ENCODE data around the gene CALR3.
"Not testable (repeated sequence)": the region's sequence is repeated elsewhere in the genome, so short reads cannot be mapped to it uniquely, and the experiment has no call there.

Gene CALR3

DNA sequence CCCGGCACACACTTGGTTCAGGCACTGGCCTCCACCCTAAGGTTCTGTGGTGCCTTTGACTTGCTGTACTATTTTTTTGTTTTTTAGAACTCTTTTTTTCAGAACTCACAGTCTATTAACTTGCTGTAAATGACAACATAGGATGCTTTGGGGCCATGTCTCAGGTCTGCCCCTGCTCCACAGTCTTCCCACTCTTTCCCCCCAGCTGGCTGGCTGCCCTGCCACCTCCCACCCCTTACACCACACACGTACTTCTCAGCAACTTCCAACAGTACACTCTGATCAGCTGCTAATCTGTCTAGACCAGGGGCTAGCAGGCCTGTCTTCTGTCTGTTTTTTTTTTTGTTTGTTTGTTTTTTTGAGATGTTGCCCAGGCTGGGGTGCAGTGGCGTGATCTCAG lies 8.3 kb upstream of the CALR3 start:
- FAIRE-seq (no peak), DNase-seq (ENCODE audit: insufficient read length, low spot score) (no peak)

DNA sequence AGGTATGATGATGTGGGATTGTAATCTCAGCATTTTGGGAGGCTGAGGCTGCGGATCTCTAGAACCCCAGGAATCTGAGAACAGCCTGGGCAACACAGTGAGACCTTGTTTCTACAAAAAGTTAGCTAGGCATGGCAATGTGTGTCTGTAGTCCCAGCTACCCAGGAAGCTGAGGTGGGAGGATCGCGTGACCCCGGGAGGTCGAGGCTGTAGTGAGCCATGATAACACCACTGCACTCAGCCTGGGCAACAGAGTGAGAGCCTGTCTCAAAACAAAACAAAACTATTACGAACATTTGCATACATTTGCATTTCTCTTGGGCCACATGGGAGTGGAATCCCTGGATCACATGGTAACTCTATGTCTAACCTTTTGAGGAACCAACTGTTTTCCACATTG lies 1.9 kb upstream of the CALR3 start:
- no peak for DNase-seq (ENCODE audit: insufficient read length, low spot score)
- no peak for FAIRE-seq

- no peak for FAIRE-seq
- DNase-seq (ENCODE audit: insufficient read length, low spot score), result no peak
Observed at GRCh38 chr19:16497042-16497441, 1.1 kb upstream of the CALR3 start.

DNA sequence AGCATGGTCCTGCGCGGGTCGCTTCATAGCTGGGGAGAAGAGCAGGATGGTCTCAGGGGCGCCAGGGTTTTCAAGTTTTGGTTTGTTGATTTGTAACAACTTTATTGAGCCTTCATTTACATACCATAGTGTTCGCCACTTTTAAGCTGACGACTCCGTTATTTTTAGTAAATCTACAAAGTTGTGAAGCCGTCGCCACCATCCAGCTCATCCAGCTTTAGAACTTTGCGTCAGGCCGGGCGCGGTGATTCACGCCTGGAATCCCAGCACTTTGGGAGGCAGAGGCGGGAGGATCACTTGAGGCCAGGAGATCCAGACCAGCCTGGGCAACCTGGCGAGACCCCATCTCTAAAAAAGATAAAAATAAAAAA lies 631 bp upstream of the CALR3 start:
- FAIRE-seq (no peak), DNase-seq (ENCODE audit: insufficient read length, low spot score) (no peak)

DNA sequence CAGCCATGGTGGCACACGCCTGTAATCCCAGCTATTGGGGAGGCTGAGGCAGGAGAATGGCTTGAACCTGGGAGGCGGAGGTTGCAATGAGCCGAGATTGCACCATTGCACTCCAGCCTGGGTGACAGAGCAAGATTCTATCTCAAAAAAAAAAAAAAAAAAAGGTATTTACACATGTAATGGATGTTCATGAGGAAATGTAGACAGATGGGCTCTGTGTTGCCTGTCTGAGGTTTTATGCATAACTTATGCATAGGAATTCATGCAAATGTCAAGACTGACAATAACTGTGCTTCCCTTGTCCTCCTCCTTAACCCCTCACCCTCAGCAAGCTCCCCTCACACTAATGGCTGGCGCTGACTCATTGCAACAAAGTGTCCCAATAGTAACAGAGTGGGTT lies 9.5 kb downstream of the CALR3 start:
- not testable (repeated sequence) for DNase-seq (ENCODE audit: insufficient read length, low spot score); FAIRE-seq

- DNase-seq (ENCODE audit: insufficient read length, low spot score) (no peak), FAIRE-seq (no peak)
Observed at GRCh38 chr19:16482745-16483144, 13.2 kb downstream of the CALR3 start.

GRCh38 chr19:16477311-16477710 lies 18.7 kb downstream of the CALR3 start:
- DNase-seq (ENCODE audit: insufficient read length, low spot score) (no peak), FAIRE-seq (no peak)

- DNase-seq (ENCODE audit: insufficient read length, low spot score) (no peak), FAIRE-seq (no peak)
Observed at GRCh38 chr19:16476401-16476800, 19.6 kb downstream of the CALR3 start.

DNA sequence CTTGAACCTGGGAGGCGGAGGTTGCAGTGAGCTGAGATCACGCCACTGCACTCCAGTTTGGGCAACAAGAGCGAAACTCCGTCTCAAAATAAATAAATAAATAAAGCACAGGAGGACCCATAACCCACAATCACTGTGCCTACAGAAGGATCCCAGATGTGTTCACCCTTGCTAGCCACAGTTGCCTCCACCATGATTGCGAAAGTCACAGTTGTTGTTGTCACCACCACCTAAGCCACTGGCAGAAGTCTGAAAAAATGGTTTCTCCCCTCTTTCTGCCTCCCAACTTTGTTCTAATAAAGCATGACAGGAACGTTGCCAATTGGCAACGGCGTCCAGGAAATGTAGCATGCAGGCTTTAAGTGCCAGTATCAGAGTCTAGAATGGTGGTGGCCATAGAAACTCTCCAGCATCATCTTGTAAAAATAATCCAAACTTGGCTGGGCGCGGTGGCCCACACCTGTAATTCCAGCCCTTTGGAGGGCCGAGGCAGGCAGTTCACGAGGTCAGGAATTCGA lies 22.0 kb downstream of the CALR3 start:
- DNase-seq (ENCODE audit: insufficient read length, low spot score) (no peak), FAIRE-seq (no peak)

DNA sequence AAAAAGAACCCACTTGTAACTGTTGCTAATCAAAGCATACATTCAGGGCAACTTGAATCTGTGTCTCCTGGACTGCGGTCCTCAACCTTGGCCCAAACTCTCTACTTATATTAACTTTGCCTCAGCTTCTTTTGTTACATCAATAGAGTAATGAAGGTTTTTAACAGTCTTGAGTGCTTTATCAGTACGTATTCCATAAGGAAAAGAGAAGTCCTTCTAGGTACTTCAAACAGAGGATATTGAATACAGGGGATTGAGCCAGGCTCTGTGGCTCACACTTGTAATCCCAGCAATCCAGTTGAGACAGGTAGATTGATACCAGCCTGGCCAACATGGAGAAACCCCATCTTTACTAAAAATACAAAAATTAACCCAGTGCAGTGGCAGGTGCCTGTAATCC lies 23.0 kb downstream of the CALR3 start:
- DNase-seq (ENCODE audit: insufficient read length, low spot score), result no peak

DNA sequence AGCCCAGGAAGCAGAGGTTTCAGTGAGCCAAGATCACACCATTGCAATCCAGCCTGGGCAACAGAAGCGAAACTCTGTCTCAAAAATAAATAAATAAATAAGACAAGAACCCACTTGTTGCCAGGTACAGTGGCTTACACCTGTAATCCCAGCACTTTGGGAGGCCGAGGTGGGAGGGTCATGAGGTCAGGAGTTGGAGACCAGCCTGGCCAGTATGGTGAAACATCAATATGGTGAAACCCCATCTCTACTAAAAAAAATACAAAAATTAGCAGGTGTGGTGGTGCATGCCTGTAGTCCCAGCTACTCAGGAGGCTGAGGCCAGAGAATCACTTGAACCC lies 23.4 kb downstream of the CALR3 start:
- not testable (repeated sequence) for FAIRE-seq; DNase-seq (ENCODE audit: insufficient read length, low spot score)

More for the DNA sequence above, 23.0 kb downstream of the CALR3 start:
- FAIRE-seq, result no peak

- DNase-seq (ENCODE audit: insufficient read length, low spot score), result no peak
- FAIRE-seq, result no peak
Observed at GRCh38 chr19:16470911-16471811, 24.8 kb downstream of the CALR3 start.

GRCh38 chr19:16470541-16470910 lies 25.4 kb downstream of the CALR3 start:
- FAIRE-seq, result peak; percentile 23
- no peak for DNase-seq (ENCODE audit: insufficient read length, low spot score)

GRCh38 chr19:16467581-16467980 lies 28.4 kb downstream of the CALR3 start:
- FAIRE-seq (no peak), DNase-seq (ENCODE audit: insufficient read length, low spot score) (no peak)

GRCh38 chr19:16466802-16467427 lies 29.1 kb downstream of the CALR3 start:
- not testable (repeated sequence) for FAIRE-seq; DNase-seq (ENCODE audit: insufficient read length, low spot score)

GRCh38 chr19:16465239-16465638 lies 30.7 kb downstream of the CALR3 start:
- no peak for FAIRE-seq
- DNase-seq (ENCODE audit: insufficient read length, low spot score), result no peak

DNA sequence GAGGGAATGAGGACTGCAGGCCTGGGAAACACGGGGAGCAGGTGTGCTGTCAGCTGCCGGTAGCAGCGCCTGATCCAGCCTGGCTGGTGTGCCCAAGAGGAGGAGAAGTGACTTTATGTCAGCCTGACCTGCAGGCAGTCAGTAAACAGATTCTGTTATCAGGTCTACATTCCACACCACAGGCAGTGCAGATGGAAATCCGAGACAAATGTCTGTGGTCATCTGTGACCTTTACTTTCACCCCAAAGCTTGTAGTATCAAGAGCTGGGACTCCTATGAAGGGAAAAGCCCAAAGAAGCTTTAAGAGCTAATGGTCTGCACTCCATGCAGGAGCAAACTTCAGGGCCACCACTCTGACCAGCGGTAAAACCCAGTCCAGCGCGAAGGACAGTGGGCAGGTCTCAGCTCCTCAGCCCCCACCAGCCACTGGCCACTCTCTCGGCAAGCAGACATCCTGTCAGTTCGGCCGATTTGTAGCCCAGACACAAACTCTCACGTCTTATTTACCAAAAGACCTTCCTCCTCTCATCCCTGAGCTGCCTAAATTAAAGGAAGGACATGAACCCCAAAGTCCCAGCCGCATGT lies 31.9 kb downstream of the CALR3 start:
- no peak for FAIRE-seq
- DNase-seq (ENCODE audit: insufficient read length, low spot score), result no peak

DNA sequence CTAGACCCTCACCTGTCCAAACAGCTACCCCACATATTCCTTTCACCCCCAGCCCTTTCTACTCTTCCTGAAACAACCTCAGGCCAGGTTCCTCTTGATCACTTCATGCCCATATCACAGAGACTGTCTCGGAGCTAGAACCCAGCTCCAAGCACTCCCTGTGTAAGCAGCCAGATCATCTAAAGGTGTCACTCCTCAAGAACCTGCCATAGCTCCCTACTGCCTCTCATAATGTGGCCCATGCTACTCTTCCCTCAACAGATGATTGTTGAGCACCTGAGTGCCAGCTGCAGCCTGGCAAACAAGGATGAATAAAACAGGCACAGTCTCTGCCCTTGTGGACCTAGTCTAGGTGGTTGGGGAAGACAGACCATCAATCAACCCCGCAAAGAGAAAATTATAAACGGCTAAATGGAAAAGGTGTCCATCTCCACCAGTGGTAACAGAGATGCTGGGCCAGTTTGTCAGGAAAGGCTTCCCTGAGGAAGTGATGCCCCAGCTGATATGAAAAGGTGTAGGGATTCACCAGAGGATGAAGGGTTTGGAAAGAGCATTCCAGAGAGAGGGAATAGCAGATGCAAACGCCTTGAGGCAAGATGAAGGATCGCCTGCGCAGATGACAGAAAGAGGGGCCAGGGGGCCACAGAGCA lies 32.5 kb downstream of the CALR3 start:
- DNase-seq (ENCODE audit: insufficient read length, low spot score) (no peak), FAIRE-seq (no peak)

DNA sequence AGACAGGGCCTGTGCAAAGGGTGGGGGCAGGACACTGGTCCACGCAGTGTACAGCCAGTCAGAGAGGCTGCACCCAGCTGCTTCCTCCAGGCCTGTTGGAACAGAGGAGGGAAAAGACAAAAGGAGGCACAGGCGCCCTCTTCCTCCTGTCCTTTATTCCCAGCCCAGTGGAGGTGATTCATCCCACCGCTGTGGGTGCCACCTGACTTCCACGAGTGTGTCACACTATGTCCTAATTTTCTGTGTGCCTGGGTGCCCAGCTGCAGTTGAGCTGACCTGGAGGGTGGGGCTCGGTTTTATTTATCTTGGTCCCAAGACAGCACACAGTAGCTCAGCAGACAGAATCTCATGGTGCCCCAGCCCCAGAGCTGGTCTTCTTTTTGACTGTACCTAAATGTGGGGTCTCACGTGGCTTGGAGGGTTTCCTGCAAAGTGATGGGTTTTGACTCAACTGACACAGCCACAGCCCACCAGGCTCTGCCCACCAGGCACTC lies 33.2 kb downstream of the CALR3 start:
- DNase-seq (ENCODE audit: insufficient read length, low spot score) (no peak), FAIRE-seq (no peak)

- no peak for DNase-seq (ENCODE audit: insufficient read length, low spot score)
- FAIRE-seq, result no peak
Observed at GRCh38 chr19:16461630-16462051, 34.3 kb downstream of the CALR3 start.

DNA sequence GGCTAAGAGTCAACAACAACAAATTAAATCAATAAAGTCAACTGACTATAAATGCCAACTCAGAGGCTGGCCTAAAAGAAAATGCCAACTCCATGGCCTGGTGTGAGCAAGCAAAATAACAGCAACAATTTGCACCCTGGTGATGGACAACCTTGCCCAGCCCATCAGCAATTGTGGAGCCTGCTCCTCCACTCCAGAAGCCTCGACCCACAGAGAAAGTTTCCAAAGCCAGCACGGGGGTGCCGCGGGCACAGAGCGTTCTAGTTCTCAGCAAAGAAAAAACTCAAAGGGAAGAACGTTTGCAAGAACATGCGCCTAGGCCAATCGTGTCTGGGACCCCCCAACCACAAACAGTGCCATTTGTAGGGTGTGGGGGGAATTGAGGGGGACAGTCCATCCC lies 35.5 kb downstream of the CALR3 start:
- DNase-seq (ENCODE audit: insufficient read length, low spot score) (no peak), FAIRE-seq (no peak)

Data from GM19239 (cell line).